H9 (cell line): ENCODE results near the gene BRAF. TPM values are rescaled to one million over a fixed set of nuclear protein-coding genes. Genes with fewer than 3 reads are reported as not detected.

ENCODE experiments used
- DNase-seq: peaks from one replicate; pipeline ENCODE4 v3.0.0-alpha.2; 2017
- H2AFZ ChIP-seq: one replicate; pipeline ENCODE4 v1.6.1; 2013; ENCODE audit warnings: mild to moderate bottlenecking, low read length, control low read depth, moderate library complexity
- H2AK5ac ChIP-seq: 2 replicates; pipeline ENCODE4 v1.6.1; 2013; ENCODE audit warnings: low read length, control low read depth, mixed read lengths; ENCODE audit not compliant: insufficient read length
- H2BK120ac ChIP-seq: one replicate; pipeline ENCODE4 v1.6.1; 2013; ENCODE audit warnings: low read depth, mild to moderate bottlenecking, low read length, control low read depth, inconsistent platforms; ENCODE audit not compliant: poor library complexity, severe bottlenecking
- H2BK12ac ChIP-seq: 2 replicates; pipeline ENCODE4 v1.6.1; 2013; ENCODE audit warnings: low read length, control low read depth, mixed read lengths, low read depth; ENCODE audit not compliant: insufficient read length
- H2BK15ac ChIP-seq: 2 replicates; pipeline ENCODE4 v1.6.1; 2013; ENCODE audit warnings: low read depth, low read length, control low read depth
- H2BK20ac ChIP-seq: one replicate; pipeline ENCODE4 v1.6.1; 2013; ENCODE audit warnings: low read depth, mild to moderate bottlenecking, low read length, control low read depth, inconsistent platforms; ENCODE audit not compliant: poor library complexity, severe bottlenecking
- H2BK5ac ChIP-seq: 2 replicates; pipeline ENCODE4 v1.6.1; 2013; ENCODE audit warnings: low read length, control low read depth, mixed read lengths; ENCODE audit not compliant: insufficient read length
- H3K14ac ChIP-seq: 2 replicates; pipeline ENCODE4 v1.6.1; 2013; ENCODE audit warnings: low read length, control low read depth; ENCODE audit not compliant: insufficient read depth
- H3K18ac ChIP-seq: 2 replicates; pipeline ENCODE4 v1.6.1; 2013; ENCODE audit warnings: low read depth, mild to moderate bottlenecking, mixed read lengths, low read length, control low read depth; ENCODE audit not compliant: insufficient read length
- H3K23ac ChIP-seq: 2 replicates; pipeline ENCODE4 v1.6.1; 2013; ENCODE audit warnings: low read length, control low read depth, mixed read lengths, low read depth; ENCODE audit not compliant: insufficient read length
- H3K23me2 ChIP-seq: 2 replicates; pipeline ENCODE4 v1.6.1; 2013; ENCODE audit warnings: low read depth, mild to moderate bottlenecking, mixed read lengths, low read length, control low read depth; ENCODE audit not compliant: insufficient read length, poor library complexity, severe bottlenecking
- H3K27ac ChIP-seq: 2 replicates; pipeline ENCODE4 v1.5.1; 2013; ENCODE audit warnings: low read length, control low read depth, mixed read lengths, low read depth; ENCODE audit not compliant: insufficient read length
- H3K27me3 ChIP-seq: 2 replicates; pipeline ENCODE4 v1.6.1; 2013; ENCODE audit warnings: low read length, control low read depth, inconsistent platforms; ENCODE audit not compliant: insufficient read depth
- H3K4ac ChIP-seq: 2 replicates; pipeline ENCODE4 v1.6.1; 2013; ENCODE audit warnings: low read depth, mild to moderate bottlenecking, control low read depth, inconsistent platforms, low read length, moderate library complexity
- H3K4me1 ChIP-seq: 2 replicates; pipeline ENCODE4 v1.6.1; 2013; ENCODE audit warnings: low read length, control low read depth, inconsistent platforms; ENCODE audit not compliant: insufficient read depth
- H3K4me2 ChIP-seq: 2 replicates; pipeline ENCODE4 v1.6.1; 2013; ENCODE audit warnings: low read length, control low read depth, mixed read lengths; ENCODE audit not compliant: insufficient read length, insufficient read depth
- H3K56ac ChIP-seq: 2 replicates; pipeline ENCODE4 v1.6.1; 2013; ENCODE audit warnings: low read depth, mild to moderate bottlenecking, mixed read lengths, low read length, control low read depth; ENCODE audit not compliant: insufficient read length
- H3K79me1 ChIP-seq: 2 replicates; pipeline ENCODE4 v1.6.1; 2013; ENCODE audit warnings: low read depth, mild to moderate bottlenecking, moderate library complexity, low read length, control low read depth, inconsistent platforms; ENCODE audit not compliant: insufficient read depth, poor library complexity, severe bottlenecking
- H3K79me2 ChIP-seq: 2 replicates; pipeline ENCODE4 v1.6.1; 2013; ENCODE audit warnings: low read length, control low read depth, inconsistent platforms; ENCODE audit not compliant: insufficient read depth
- H3K9ac ChIP-seq: 2 replicates; pipeline ENCODE4 v1.6.1; 2013; ENCODE audit warnings: low read length, control low read depth, mixed read lengths; ENCODE audit not compliant: insufficient read length; ENCODE audit errors: extremely low read depth
- H3K9me3 ChIP-seq: one replicate; pipeline ENCODE4 v1.6.1; 2013; ENCODE audit warnings: low read depth, low read length, inconsistent platforms; ENCODE audit not compliant: control insufficient read depth
- H3T11ph ChIP-seq: one replicate; pipeline ENCODE4 v1.6.1; 2013; ENCODE audit warnings: mild to moderate bottlenecking, low read length, control low read depth, inconsistent platforms
- H4K20me1 ChIP-seq: one replicate; pipeline ENCODE4 v1.6.1; 2013; ENCODE audit not compliant: control insufficient read depth, insufficient read length, insufficient read depth
- H4K5ac ChIP-seq: 2 replicates; pipeline ENCODE4 v1.6.1; 2013; ENCODE audit warnings: low read depth, mild to moderate bottlenecking, mixed read lengths, low read length, control low read depth; ENCODE audit not compliant: insufficient read length
- H4K8ac ChIP-seq: replicated peaks from 2 replicates; pipeline ENCODE4 v1.6.1; 2013; ENCODE audit warnings: low read length, control low read depth, mixed read lengths, low read depth; ENCODE audit not compliant: insufficient read length
- H4K91ac ChIP-seq: 2 replicates; pipeline ENCODE4 v1.6.1; 2013; ENCODE audit warnings: low read depth, mild to moderate bottlenecking, moderate library complexity, mixed read lengths, low read length, control low read depth; ENCODE audit not compliant: insufficient read length
- H3K27ac Mint-ChIP-seq, 3 experiments: 2 replicates in 2 of 3; 3 replicates in 1 of 3; pipeline ENCODE4 v1.8.0; 2020 to 2021; ENCODE audit warnings: mixed read lengths in 3 of 3, mild to moderate bottlenecking in 1 of 3, moderate library complexity in 1 of 3
- H3K27me3 Mint-ChIP-seq: 2 replicates; pipeline ENCODE4 v1.8.0; 2021; ENCODE audit warnings: low read depth, mild to moderate bottlenecking, moderate library complexity, mixed read lengths
- H3K36me3 Mint-ChIP-seq, 3 experiments: 2 replicates in 2 of 3; 3 replicates in 1 of 3; pipeline ENCODE4 v1.8.0; 2020 to 2021; ENCODE audit warnings: low read depth in 3 of 3, mixed read lengths in 3 of 3; ENCODE audit not compliant: insufficient read depth in 1 of 3
- H3K4me1 Mint-ChIP-seq, 2 experiments: 2 replicates each; pipeline ENCODE4 v1.8.0; 2020; ENCODE audit warnings: mixed read lengths in 2 of 2
- H3K4me3 Mint-ChIP-seq, 2 experiments: 2 replicates in 1 of 2; 3 replicates in 1 of 2; pipeline ENCODE4 v1.8.0; 2020 to 2021; ENCODE audit warnings: mild to moderate bottlenecking in 2 of 2, mixed read lengths in 2 of 2, moderate library complexity in 1 of 2
- H3K9me3 Mint-ChIP-seq, 2 experiments: 2 replicates in 1 of 2; 3 replicates in 1 of 2; pipeline ENCODE4 v1.8.0; 2020; ENCODE audit warnings: mild to moderate bottlenecking in 2 of 2, mixed read lengths in 2 of 2, moderate library complexity in 1 of 2
- CTCF ChIP-seq: fragments of 200-600 bp; sonication (generic); conservative IDR thresholded peaks from 3 replicates; pipeline ENCODE4 v1.8.0; 2021; ENCODE audit warnings: antibody characterized with exemption, mild to moderate bottlenecking
- WGBS: extraction: QIAGEN DNeasy Blood & Tissue Kit; methylation state at CpG from one replicate; pipeline ENCODE4 v1.1.7; 2013; ENCODE audit warnings: missing lambda C conversion rate, low lambda C conversion rate, mixed read lengths; ENCODE audit not compliant: insufficient read length; ENCODE audit errors: extremely low coverage; 5-methylcytosine and 5-hydroxymethylcytosine counted together
- total RNA-seq: library from RNA; stranded (reverse); gene quantifications from 2 replicates; pipeline ENCODE4 v1.2.1, GENCODE V29; 2021

BRAF gene
- total RNA-seq, 1 experiment from 2014 or later: 32.9 TPM

DNA sequence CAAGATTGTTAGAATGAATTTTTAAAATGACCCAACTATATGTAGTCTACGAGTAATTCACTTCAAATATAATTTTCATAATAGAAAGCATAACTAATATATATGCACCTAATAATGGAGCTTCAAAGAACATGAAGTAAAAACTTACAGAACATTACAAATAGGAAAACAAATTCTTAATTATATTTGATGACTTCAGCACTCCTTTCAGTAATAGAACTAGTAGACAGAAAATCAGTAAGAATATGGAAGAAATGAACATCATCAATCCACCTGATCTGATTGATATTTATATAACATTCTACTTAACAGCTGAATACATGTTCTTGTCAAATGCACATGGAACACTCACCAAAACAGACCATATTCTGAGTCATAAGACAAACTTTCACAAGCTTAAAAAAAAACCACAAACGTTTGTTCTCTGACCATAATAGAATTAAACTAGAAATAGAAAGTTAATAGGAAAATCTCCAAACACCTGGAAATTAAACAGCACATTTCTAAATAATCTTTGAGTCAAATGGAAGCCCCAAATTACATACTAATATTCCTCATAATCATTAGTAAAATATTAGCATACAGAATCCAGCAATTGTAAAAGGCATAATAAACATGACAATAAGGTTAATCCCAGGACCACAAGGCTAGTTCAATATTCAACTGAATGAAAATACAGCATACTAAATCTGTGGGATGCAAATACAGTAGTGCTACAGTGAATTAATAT, 48.0 kb downstream of the BRAF start:
- H3K9me3 ChIP-seq: no peaks in the 10 kb centered on the region
- no peak for TF ChIP-seq CTCF
- Mint-ChIP-seq H3K27ac (no peak overlapping the region), H3K36me3 (peaks cover 0 to 19% (median 9%) of the 10 kb centered on the region in 3 experiments; a peak in 5 of 7 replicates), H3K4me1 (peaks cover 26 to 28% of the 10 kb centered on the region in 2 experiments), H3K27me3 (no peaks in the 10 kb centered on the region), H3K4me3 (no peak overlapping the region), H3K9me3 (peaks cover 0 to 4% of the 10 kb centered on the region in 2 experiments; a peak in 1 of 5 replicates)
- H3T11ph ChIP-seq: no peak overlapping the region
- WGBS: no CpG with 5 or more reads among the region's 2 CpGs
- H3K4me1 ChIP-seq: no peaks in the 10 kb centered on the region; the same call in 1 of the 2 replicates
- H3K79me1 ChIP-seq: no peaks in the 10 kb centered on the region
- H2AFZ ChIP-seq: no peak overlapping the region
- H3K14ac ChIP-seq: no peak overlapping the region
- no peak overlapping the region for H4K91ac ChIP-seq
- no peak overlapping the region for H3K9ac ChIP-seq
- no peak overlapping the region for H2BK120ac ChIP-seq
- no peak overlapping the region for H2AK5ac ChIP-seq
- no peak overlapping the region for H2BK5ac ChIP-seq
- H3K27me3 ChIP-seq: no peaks in the 10 kb centered on the region
- H2BK15ac ChIP-seq: no peak overlapping the region
- no peak overlapping the region for H3K56ac ChIP-seq
- no peaks in the 10 kb centered on the region for H4K20me1 ChIP-seq
- H3K4me2 ChIP-seq: no peak overlapping the region
- H4K8ac ChIP-seq: no peak overlapping the region
- H3K18ac ChIP-seq: no peak overlapping the region
- H3K23ac ChIP-seq: no peak overlapping the region
- no peak overlapping the region for H2BK12ac ChIP-seq
- H3K79me2 ChIP-seq: no peaks in the 10 kb centered on the region; the same call in 1 of the 2 replicates
- no peak overlapping the region for H2BK20ac ChIP-seq
- H4K5ac ChIP-seq: no peak overlapping the region
- H3K27ac ChIP-seq: no peak overlapping the region
- no peaks in the 10 kb centered on the region for H3K23me2 ChIP-seq
- DNase-seq: no peak
- H3K4ac ChIP-seq: no peak overlapping the region
